SK-N-SH (cell line): ENCODE results near the gene TTC27. TPM values are rescaled to one million over a fixed set of nuclear protein-coding genes. Genes with fewer than 3 reads are reported as not detected.

Experiments
- CTCF ChIA-PET: fragments of 300-600, 350-600 bp; formaldehyde crosslinking; extraction: SDS; loops from one replicate; lab custom pipeline; 2021; lab: Yijun Ruan, JAX
- POLR2A ChIA-PET: fragments of 350-600 bp; sonication (Branson Sonifier 250); formaldehyde crosslinking; extraction: SDS; loops from one replicate; lab custom pipeline; 2020; ENCODE audit warnings: antibody characterized with exemption, inconsistent platforms; lab: Yijun Ruan, JAX
- DNase-seq: peaks from one replicate; pipeline ENCODE4 v3.0.0; 2012
- H2AFZ ChIP-seq: fragments of 200-600 bp; sonication (generic); 2 replicates; pipeline ENCODE4 v1.8.1; 2016; ENCODE audit warnings: antibody characterized with exemption, mild to moderate bottlenecking, low read depth
- H3F3A ChIP-seq: fragments of 200-600 bp; sonication (generic); replicated peaks from 2 replicates; pipeline ENCODE3; 2016; ENCODE audit warnings: antibody characterized with exemption, mild to moderate bottlenecking; ENCODE audit not compliant: insufficient read depth
- H3K27ac ChIP-seq, 2 experiments: fragments of 200-500 bp in 1 of 2; fragments of 200-600 bp in 1 of 2; sonication (Bioruptor generic) in 1 of 2; sonication (generic), shearing (Covaris generic) in 1 of 2; 2 replicates each; pipeline versions ENCODE4 v1.5.1 to v1.6.1; 2014 to 2016; ENCODE audit warnings: low read depth in 2 of 2, inconsistent platforms in 1 of 2, low read length in 1 of 2, mild to moderate bottlenecking in 1 of 2, mixed read lengths in 1 of 2
- H3K27me3 ChIP-seq: fragments of 200-600 bp; sonication (generic), shearing (Covaris generic); 2 replicates; pipeline ENCODE4 v1.6.1; 2016; ENCODE audit warnings: mixed run types; ENCODE audit not compliant: insufficient read depth
- H3K36me3 ChIP-seq, 2 experiments: fragments of 200-500 bp in 1 of 2; fragments of 200-600 bp in 1 of 2; sonication (Bioruptor generic) in 1 of 2; sonication (generic) in 1 of 2; replicated peaks in 1 of 2; 2 replicates each; pipeline versions ENCODE3 to v1.5.1; 2014 to 2016; ENCODE audit warnings: low read length in 1 of 2, mild to moderate bottlenecking in 1 of 2; ENCODE audit not compliant: insufficient read depth in 2 of 2, control insufficient read depth in 1 of 2
- H3K4me1 ChIP-seq, 2 experiments: fragments of 200-500 bp in 1 of 2; fragments of 200-600 bp in 1 of 2; sonication (Bioruptor generic) in 1 of 2; sonication (generic), shearing (Covaris generic) in 1 of 2; 2 replicates each; pipeline versions ENCODE4 v1.5.1 to v1.6.1; 2014 to 2016; ENCODE audit warnings: low read depth in 1 of 2, low read length in 1 of 2, mixed run types in 1 of 2; ENCODE audit not compliant: insufficient read depth in 2 of 2, control insufficient read depth in 1 of 2
- H3K4me2 ChIP-seq: fragments of 200-600 bp; sonication (generic), shearing (Covaris generic); 2 replicates; pipeline ENCODE4 v1.6.1; 2017; ENCODE audit warnings: mixed run types
- H3K4me3 ChIP-seq, 2 experiments: fragments of 200-500 bp in 1 of 2; fragments of 200-600 bp in 1 of 2; sonication (Bioruptor generic) in 1 of 2; sonication (generic), shearing (Covaris generic) in 1 of 2; 2 replicates each; pipeline versions ENCODE4 v1.5.1 to v1.8.1; 2014 to 2016; ENCODE audit warnings: low read depth in 2 of 2, inconsistent platforms in 1 of 2, low read length in 1 of 2, mild to moderate bottlenecking in 1 of 2, mixed read lengths in 1 of 2, moderate library complexity in 1 of 2
- H3K79me2 ChIP-seq: fragments of 200-600 bp; sonication (generic); 2 replicates; pipeline ENCODE4 v1.8.1; 2017; ENCODE audit warnings: mild to moderate bottlenecking; ENCODE audit not compliant: insufficient read depth
- H3K9ac ChIP-seq: fragments of 200-600 bp; sonication (generic); 2 replicates; pipeline ENCODE4 v1.6.1; 2017; ENCODE audit warnings: mixed run types
- H3K9me2 ChIP-seq: fragments of 200-600 bp; sonication (generic); 2 replicates; pipeline ENCODE4 v1.6.1; 2017; ENCODE audit warnings: mixed run types
- H3K9me3 ChIP-seq: fragments of 200-600 bp; sonication (generic); 2 replicates; pipeline ENCODE4 v1.6.1; 2017; ENCODE audit warnings: mixed run types, mild to moderate bottlenecking, moderate library complexity
- H4K20me1 ChIP-seq: fragments of 200-600 bp; sonication (generic); 2 replicates; pipeline ENCODE4 v1.6.1; 2017; ENCODE audit warnings: mild to moderate bottlenecking, mixed run types; ENCODE audit not compliant: insufficient read depth
- CTCF ChIP-seq: fragments of 200-600 bp; sonication (generic); IDR thresholded peaks from 2 replicates; pipeline ENCODE4 v1.6.1; 2017; ENCODE audit warnings: antibody characterized with exemption, mild to moderate bottlenecking, moderate library complexity
- EP300 ChIP-seq, 2 experiments: IDR thresholded peaks; 2 replicates each; pipeline versions ENCODE4 v1.4.0 to v1.6.1; 2012; ENCODE audit warnings: borderline replicate concordance in 1 of 2, low read depth in 1 of 2, low read length in 1 of 2
- FOSL2 ChIP-seq: IDR thresholded peaks from 2 replicates; pipeline ENCODE4 v1.4.0; 2012; ENCODE audit warnings: low read depth, mild to moderate bottlenecking, moderate library complexity, borderline replicate concordance
- FOXJ3 ChIP-seq: sonication (generic); formaldehyde crosslinking; IDR thresholded peaks from 2 replicates; pipeline ENCODE4 v1.5.1; 2020; ENCODE audit warnings: mild to moderate bottlenecking, missing genetic modification reagents
- FOXM1 ChIP-seq: IDR thresholded peaks from 2 replicates; pipeline ENCODE4 v1.4.0; 2012; ENCODE audit warnings: low read depth, mild to moderate bottlenecking
- GABPA ChIP-seq: IDR thresholded peaks from 2 replicates; pipeline ENCODE4 v1.4.0; 2012; ENCODE audit warnings: low read depth, mild to moderate bottlenecking
- IRF3 ChIP-seq: fragments of 150-350 bp; IDR thresholded peaks from 2 replicates; pipeline ENCODE4 v1.6.1; 2016; ENCODE audit warnings: mild to moderate bottlenecking, low read depth, low read length
- MEF2A ChIP-seq: IDR thresholded peaks from 2 replicates; pipeline ENCODE4 v1.4.0; 2012; ENCODE audit warnings: low read depth, borderline replicate concordance
- NFIC ChIP-seq: IDR thresholded peaks from 2 replicates; pipeline ENCODE4 v1.4.0; 2012; ENCODE audit warnings: borderline replicate concordance
- POLR2AphosphoS5 ChIP-seq: IDR thresholded peaks from 2 replicates; pipeline ENCODE4 v1.6.1; 2012; ENCODE audit warnings: low read depth, low read length
- RCOR1 ChIP-seq: fragments of 150-350 bp; IDR thresholded peaks from 2 replicates; pipeline ENCODE4 v1.6.1; 2017; ENCODE audit warnings: antibody characterized with exemption, low read length
- RFX5 ChIP-seq: IDR thresholded peaks from 2 replicates; pipeline ENCODE4 v1.6.1; 2012; ENCODE audit warnings: mild to moderate bottlenecking, improper control_type of control experiment, low read length
- SMC3 ChIP-seq: IDR thresholded peaks from 2 replicates; pipeline ENCODE4 v1.6.1; 2012; ENCODE audit warnings: low read depth, low read length, improper control_type of control experiment
- TAF1 ChIP-seq: IDR thresholded peaks from 2 replicates; pipeline ENCODE4 v1.6.1; 2012; ENCODE audit warnings: low read depth, mild to moderate bottlenecking, low read length, moderate library complexity, borderline replicate concordance
- TCF12 ChIP-seq: IDR thresholded peaks from 2 replicates; pipeline ENCODE4 v1.4.0; 2012
- WGBS: methylation state at CpG from one replicate; pipeline ENCODE4 v1.1.6; 2017; ENCODE audit warnings: low lambda C conversion rate; 5-methylcytosine and 5-hydroxymethylcytosine counted together
- polyA plus RNA-seq, 3 experiments: library from polyadenylated mRNA; depleted of rRNA; stranded (reverse); fragments of >200 nt; gene quantifications; 2 replicates each; pipeline ENCODE4 v1.2.3, GENCODE V29; 2012
- TF ChIP-seq, protein P1 (sequence below): IDR thresholded peaks from 2 replicates; pipeline ENCODE4 v1.6.1; 2012; ENCODE audit warnings: mild to moderate bottlenecking, low read depth, low read length, moderate library complexity
- TF ChIP-seq, protein P2 (sequence below): fragments of 150-350 bp; IDR thresholded peaks from 2 replicates; pipeline ENCODE4 v1.6.1; 2017; ENCODE audit warnings: antibody characterized with exemption, low read length, low read depth, borderline replicate concordance

The TTC27 gene
- polyA plus RNA-seq, 1 of the 3 experiments (the other 2 are of a cell fraction) = 14.4 TPM

- no peak overlapping the region for H3K4me3 ChIP-seq
- H3K4me1 ChIP-seq = peaks cover 0 to 4% of the 10 kb centered on the region in 2 experiments; a peak in 1 of 4 replicates
- H3K9me2 ChIP-seq = no peaks in the 10 kb centered on the region
- H2AFZ ChIP-seq = no peak overlapping the region
- H3K27ac ChIP-seq = no peak overlapping the region
- peaks cover 7 to 24% of the 10 kb centered on the region in 2 experiments for H3K36me3 ChIP-seq
- no peaks in the 10 kb centered on the region for H4K20me1 ChIP-seq
- no peak overlapping the region for H3K9ac ChIP-seq
- peaks cover 12% of the 10 kb centered on the region for H3F3A ChIP-seq
- CTCF ChIA-PET = no interaction called here
- WGBS = 98% methylated on average over 6 of the region's 6 CpGs
- POLR2A ChIA-PET = no interaction called here
- no peaks in the 10 kb centered on the region for H3K79me2 ChIP-seq
- TF ChIP-seq, protein P1, sequence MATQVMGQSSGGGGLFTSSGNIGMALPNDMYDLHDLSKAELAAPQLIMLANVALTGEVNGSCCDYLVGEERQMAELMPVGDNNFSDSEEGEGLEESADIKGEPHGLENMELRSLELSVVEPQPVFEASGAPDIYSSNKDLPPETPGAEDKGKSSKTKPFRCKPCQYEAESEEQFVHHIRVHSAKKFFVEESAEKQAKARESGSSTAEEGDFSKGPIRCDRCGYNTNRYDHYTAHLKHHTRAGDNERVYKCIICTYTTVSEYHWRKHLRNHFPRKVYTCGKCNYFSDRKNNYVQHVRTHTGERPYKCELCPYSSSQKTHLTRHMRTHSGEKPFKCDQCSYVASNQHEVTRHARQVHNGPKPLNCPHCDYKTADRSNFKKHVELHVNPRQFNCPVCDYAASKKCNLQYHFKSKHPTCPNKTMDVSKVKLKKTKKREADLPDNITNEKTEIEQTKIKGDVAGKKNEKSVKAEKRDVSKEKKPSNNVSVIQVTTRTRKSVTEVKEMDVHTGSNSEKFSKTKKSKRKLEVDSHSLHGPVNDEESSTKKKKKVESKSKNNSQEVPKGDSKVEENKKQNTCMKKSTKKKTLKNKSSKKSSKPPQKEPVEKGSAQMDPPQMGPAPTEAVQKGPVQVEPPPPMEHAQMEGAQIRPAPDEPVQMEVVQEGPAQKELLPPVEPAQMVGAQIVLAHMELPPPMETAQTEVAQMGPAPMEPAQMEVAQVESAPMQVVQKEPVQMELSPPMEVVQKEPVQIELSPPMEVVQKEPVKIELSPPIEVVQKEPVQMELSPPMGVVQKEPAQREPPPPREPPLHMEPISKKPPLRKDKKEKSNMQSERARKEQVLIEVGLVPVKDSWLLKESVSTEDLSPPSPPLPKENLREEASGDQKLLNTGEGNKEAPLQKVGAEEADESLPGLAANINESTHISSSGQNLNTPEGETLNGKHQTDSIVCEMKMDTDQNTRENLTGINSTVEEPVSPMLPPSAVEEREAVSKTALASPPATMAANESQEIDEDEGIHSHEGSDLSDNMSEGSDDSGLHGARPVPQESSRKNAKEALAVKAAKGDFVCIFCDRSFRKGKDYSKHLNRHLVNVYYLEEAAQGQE = no peak
- TF ChIP-seq EP300 (IDR thresholded peaks at IDR 0.05; ENCODE audit: borderline replicate concordance in 1 of 2, low read depth in 1 of 2, low read length in 1 of 2) (no peak), SMC3 (no peak), IRF3 (no peak), FOXJ3 (no peak), RCOR1 (no peak), FOXM1 (no peak), GABPA (no peak), CTCF (no peak), RFX5 (no peak), MEF2A (no peak), FOSL2 (no peak), TAF1 (no peak), POLR2AphosphoS5 (no peak), NFIC (no peak), TCF12 (no peak)
- TF ChIP-seq, protein P2, sequence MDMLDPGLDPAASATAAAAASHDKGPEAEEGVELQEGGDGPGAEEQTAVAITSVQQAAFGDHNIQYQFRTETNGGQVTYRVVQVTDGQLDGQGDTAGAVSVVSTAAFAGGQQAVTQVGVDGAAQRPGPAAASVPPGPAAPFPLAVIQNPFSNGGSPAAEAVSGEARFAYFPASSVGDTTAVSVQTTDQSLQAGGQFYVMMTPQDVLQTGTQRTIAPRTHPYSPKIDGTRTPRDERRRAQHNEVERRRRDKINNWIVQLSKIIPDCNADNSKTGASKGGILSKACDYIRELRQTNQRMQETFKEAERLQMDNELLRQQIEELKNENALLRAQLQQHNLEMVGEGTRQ = no peak
- no peaks in the 10 kb centered on the region for H3K27me3 ChIP-seq
- H3K4me2 ChIP-seq = no peak overlapping the region
- no peaks in the 10 kb centered on the region for H3K9me3 ChIP-seq
- DNase-seq = no peak
Observed at GRCh38 chr2:32623311-32623706, 4.5 kb upstream of the TTC27 start.
